ENCODE results near the gene PPFIA1.
A peak's percentile ranks its signal among the peaks of the same experiment; 100 is the strongest.
"Not testable (repeated sequence)": the region's sequence is repeated elsewhere in the genome, so short reads cannot be mapped to it uniquely, and the experiment has no call there.

PPFIA1 gene

GRCh38 chr11:70397336-70397982 is 127.0 kb downstream of the PPFIA1 start:
- no peak for DNase-seq (ENCODE audit: low spot score)

DNA sequence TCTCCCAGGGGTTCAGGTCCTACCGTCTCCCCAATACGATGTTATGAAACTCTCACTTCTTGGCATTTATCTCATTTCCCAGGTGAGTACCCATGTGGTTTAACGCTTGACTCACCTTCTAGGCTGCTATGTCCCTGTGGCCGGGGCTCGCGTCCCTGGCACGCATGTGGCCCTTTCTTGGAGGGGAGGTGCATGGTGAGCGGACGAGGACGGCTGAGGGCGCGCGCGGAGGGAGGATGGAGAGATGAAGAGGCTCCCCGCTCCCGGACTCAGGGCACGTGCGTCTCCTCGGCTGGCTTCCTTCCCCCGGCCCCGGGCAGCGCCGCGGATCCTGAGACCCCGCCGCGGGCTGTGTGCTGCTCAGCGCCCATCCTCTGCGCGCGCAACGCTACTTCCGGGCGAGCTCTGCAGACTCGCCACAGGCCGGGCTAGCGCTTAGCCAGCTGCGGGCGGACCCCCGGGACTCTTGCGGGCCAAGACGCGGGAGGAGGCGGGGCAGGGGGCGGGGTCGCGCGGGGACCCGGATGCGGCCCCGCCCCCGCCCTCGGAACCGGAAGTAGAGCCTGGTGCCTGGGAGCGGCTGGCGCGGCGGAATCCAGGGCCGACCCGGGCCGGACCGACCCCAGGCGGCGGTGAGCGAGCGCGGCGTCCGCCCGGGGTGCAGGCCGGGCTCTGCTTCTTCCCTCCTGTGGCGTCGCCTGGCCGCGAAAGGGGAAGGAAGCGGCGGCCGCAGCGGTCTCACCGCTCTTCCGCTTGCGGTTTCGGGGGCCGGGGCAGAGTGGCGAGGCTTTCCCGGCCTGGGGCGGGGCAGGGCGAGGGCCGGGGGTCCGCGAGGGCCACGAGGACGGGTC is 127.7 kb downstream of the PPFIA1 start, which contains the start of gene CTTN:
Gene CTTN, plus strand, starts transcription at position 547 of the 851 bp plus-strand sequence. CDS start 8,769 bp downstream, outside the sequence.
- DNase-seq (ENCODE audit: low spot score): peak; percentile 93

- DNase-seq (ENCODE audit: low spot score): no peak
These were observed 128.6 kb downstream of the PPFIA1 start for GRCh38 chr11:70398834-70399680.

GRCh38 chr11:70399681-70400112 is 129.2 kb downstream of the PPFIA1 start:
- no peak for DNase-seq (ENCODE audit: low spot score)

- DNase-seq (ENCODE audit: low spot score): no peak
These were observed 130.2 kb downstream of the PPFIA1 start for GRCh38 chr11:70400643-70401042.

DNA sequence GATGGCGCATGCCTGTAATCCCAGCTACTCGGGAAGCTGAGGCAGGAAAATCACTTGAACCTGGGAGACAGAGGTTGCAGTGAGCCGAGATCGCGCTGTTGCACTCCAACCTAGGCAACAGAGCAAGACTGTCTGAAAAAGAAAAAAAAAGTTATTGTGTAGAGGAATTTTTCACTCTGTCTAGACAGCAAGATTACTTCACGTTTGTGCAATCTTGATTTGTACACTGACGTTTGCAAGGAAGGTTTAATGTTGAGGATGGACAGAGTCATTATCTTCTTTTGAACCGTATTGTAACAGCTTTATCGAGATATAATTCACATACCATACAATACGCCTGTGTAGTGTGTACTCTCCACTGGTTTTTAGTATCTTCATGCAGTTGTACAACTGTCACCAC is 131.5 kb downstream of the PPFIA1 start:
- DNase-seq (ENCODE audit: low spot score): no peak

DNA sequence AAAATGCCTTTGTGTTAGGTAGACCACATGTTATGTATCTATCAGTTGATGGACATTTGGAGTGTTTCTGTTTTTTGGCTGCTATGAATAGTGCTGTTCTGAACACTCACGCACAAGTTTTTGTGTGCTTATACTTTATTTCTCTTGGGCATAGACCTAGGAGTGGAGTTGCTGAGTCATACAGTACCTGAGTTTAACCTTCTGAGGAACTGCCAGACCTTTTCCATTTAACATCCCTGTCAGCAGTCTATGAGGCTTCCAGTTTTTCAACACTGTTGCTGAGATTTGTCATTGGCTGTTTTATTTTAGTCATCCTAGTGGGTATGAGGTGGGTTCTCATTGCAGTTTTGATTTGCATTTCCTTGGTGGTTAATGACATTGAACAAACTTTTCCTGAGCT is 132.2 kb downstream of the PPFIA1 start:
- DNase-seq (ENCODE audit: low spot score): no peak

GRCh38 chr11:70404244-70404643 is 133.8 kb downstream of the PPFIA1 start:
- no peak for DNase-seq (ENCODE audit: low spot score)

GRCh38 chr11:70405679-70406395 is 135.3 kb downstream of the PPFIA1 start:
- DNase-seq (ENCODE audit: low spot score): no peak

DNA sequence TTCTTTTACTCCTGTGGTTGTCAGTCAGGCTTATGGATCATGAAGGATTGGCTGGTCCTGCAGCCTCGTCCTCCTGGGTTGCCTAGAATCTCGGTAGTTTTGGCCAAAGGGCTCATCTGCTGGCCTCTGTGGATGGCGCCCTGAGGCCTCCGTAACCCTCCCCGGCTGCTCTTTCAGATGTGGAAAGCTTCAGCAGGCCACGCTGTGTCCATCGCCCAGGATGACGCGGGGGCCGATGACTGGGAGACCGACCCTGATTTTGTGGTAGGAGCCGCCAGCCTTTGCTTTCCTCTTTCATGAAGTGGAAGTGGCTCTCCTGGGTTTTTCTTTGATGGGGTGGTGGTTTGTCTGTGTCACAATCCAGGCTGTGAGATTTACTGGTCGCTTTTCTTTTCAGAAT is 136.6 kb downstream of the PPFIA1 start:
- no peak for DNase-seq (ENCODE audit: low spot score)

DNA sequence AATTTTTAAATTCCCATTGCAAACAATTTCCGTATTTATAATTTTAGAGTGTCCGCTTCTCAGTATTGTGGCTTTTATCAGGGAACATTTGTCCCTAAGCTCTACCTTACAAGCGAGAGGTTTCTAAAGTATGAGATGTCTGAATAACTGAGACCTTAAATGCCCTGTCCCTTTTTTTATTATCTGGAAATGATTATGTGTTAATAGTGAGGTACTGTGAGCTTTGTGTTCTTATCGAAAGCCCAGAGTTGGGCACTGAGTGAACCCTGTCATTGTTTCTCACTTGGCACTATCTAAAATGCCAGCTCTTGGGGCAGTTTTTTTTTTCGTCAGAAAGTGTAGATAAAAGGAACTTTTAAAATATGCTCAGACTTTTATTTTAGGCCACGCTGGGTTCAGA is 137.3 kb downstream of the PPFIA1 start:
- DNase-seq (ENCODE audit: low spot score): no peak

DNA sequence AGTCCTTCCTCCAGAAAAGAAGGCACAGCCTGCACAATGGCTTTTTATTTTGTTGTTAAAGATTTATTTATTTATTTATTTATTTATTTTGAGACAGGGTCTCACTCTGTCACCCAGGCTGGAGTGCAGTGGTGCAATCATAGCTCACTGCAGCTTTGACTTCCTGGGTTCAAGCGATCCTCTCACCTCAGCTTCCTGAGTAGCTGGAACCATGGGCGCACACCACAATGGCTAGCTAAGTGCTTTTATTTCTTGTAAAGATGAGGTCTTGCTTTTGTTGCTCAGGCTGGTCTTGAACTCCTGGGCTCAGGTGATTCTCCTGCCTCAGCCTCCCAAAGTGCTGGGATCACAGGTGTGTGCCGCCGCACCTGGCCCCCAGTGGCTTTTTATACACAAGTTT is 137.8 kb downstream of the PPFIA1 start:
- DNase-seq (ENCODE audit: low spot score): not testable (repeated sequence)

- no peak for DNase-seq (ENCODE audit: low spot score)
These were observed 138.9 kb downstream of the PPFIA1 start for GRCh38 chr11:70409437-70409836.

- DNase-seq (ENCODE audit: low spot score): no peak
These were observed 139.4 kb downstream of the PPFIA1 start for GRCh38 chr11:70409871-70410270.

DNA sequence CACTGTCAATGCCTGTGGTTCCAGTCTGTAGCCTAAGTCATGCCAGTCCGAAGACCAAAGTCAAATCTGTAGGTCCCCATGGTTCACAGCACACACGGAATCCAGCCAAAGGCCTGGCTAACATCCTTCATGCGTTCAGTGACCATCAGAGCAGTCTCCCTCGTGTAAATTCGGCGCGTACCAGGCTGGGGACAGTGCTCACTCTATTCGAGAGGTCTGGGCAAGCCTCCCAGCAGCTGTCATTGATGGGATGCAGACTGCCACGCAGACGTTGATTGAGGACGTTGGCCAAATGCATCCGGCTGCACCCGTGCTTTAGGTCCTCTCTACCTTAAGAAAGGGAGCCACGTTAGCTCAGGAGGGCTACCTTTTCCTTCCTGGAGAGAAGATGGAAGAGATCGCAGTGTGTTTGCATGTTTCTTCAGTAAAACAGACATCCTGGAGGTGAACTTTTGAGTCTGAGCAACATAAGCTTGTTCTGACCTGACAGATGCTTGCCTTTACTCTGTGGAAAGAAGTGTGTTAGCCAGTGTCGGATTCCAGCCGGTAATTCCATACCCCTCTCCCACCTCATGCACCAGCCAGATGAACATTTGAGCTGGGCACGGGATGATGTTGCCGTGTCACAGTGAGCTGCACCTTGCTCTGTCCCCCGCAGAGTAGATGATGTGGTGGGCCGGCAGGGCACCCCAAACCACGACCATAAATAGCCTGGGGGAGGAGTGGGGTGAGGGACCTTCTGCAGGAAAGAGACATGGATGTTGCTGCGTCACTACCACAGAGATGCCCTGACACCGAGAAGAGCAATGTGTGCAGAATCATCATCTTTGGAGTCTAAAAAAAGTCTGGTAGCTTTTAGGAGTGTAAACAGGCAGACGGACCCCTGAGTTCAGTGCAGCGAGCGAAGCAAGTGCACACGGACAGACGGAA is 140.1 kb downstream of the PPFIA1 start:
- DNase-seq (ENCODE audit: low spot score): no peak

- DNase-seq (ENCODE audit: low spot score): no peak
These were observed 141.4 kb downstream of the PPFIA1 start for GRCh38 chr11:70411713-70412452.

DNA sequence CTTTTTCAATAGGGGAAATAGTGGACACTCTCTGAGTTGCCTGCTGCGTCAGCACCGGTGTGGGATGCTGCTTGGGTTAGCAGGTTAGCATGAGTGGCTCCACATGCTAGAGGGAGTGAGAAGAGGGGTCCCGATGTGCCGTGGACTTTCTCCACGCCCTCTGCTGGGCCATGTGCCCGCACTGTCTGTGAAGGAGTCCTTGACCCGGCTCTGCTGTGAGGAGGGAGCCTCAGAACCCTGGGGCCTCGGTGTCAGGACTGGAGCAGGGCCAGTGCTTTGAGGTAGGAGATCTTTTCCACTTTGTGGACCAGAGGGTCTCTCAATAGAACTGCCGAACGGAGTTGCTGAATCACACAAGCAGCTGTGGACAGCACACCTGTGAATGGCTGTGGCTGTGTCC is 142.7 kb downstream of the PPFIA1 start:
- DNase-seq (ENCODE audit: low spot score): no peak

GRCh38 chr11:70414341-70415100 is 144.0 kb downstream of the PPFIA1 start:
- no peak for DNase-seq (ENCODE audit: low spot score)

DNA sequence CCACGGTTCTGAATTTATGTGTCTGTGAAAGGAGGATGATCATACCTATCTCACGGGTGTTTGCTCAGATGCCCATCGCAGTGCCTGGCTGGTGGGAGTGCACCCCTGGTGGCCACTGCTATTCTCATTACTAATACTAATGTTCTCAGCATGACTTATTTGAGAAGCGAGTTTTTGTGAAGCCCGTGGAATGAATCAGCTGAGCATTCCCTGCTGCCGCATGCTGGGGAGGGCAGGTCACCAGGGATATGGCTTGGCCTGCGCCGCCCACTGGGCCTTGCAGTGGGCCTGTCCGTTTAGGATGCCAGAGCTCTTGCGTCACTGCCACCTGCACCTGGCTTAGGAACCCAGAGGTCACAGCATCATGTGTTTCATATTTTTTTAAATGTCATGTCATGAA is 144.7 kb downstream of the PPFIA1 start:
- no peak for DNase-seq (ENCODE audit: low spot score)
